Measurements from ENCODE around the gene TFPI2.

The TFPI2 gene

DNA sequence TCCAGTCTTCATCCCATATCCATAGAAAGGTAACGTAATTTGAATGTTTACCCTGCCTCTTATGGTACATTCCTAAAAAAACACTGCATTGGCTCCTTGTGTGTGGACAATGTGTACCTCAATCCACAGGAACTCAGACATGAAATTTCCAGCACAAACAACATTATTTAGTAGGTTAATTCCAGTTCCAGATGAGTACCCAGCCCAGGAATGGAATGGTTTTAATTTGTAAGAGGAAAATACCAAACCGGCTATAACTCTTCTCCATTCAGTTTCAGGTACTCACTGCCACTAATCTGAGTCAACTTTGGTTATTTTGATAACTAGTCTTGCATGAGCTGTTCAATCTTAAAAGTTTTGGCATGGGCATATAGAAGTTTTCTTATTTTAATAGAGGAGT, 39.0 kb downstream of the TFPI2 start:
- no peak for DNase-seq

DNA sequence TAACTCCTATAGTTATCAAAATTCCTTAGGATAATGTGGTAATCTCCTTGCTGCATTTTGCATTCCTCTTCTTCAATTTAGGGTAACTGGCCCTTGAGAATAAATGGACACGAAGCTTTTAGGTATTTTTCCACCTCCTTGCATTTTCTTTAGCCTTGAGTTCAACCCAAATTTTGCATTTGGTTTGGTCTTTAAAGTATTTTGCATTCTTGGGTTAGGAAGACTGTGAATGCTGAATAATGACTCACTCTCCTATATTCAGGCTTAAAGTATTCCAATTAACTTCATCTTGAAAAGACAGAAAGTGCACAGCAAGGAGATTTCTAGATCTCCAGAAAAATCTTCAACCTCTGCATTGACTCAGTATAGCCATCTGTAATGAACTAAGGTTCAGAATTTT, 47.3 kb downstream of the TFPI2 start:
- no peak for DNase-seq

DNA sequence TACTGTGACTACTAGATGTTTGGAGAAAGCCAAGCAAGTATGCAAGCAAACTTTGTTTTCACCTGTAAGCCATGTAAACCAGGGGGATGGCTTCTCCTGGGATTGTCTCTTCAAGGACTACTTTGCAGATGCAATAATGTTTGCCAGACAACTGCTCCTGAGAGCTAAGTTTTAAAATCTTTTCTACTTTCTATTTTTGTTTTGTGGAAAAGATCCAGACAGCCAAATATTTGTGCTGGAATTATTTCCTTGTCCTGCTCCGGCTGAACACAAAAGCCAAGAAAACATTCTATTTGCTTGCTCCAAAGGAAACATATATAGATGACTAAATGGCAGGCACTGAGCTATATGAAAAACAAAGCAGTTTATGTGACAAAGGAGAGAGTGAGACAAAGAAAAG, 51.6 kb downstream of the TFPI2 start:
- DNase-seq: no peak

DNA sequence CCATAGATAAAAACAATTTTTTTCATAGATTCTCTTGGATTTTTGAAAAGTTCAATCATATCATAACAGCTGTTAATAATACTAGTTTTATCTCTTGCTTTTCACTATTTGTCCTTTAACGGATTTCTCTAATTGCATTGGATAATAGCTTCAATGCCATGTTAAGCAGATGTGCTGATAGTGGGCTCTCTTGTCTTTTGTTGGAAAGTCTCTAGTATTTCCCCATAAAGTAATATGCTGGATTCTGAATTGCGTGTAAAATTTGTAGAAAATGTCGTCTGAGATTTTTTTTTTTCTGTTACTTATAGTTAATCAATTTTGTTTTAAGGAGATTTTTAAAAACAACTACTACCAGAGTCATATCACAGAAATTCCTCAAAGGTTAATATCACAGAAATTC, 53.3 kb downstream of the TFPI2 start:
- no peak for DNase-seq

DNA sequence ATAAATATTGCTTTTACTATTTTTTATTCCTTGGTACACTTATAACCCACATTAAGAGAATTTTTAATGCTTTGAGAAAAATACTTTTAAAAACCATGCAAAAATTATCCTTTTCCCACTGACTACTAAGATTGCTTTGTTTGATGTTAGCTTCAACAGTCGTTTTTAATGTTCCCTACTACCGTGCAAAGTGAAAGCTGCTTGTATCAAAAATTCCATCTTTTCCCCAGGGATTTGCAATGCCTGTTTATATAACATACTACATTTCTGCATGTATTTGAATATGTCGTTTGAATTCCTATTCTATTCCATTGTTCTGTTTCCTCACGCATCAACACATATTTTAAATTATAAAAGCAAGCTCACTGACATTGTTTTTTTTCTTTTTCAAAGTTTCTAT, 54.4 kb downstream of the TFPI2 start:
- DNase-seq: no peak

DNA sequence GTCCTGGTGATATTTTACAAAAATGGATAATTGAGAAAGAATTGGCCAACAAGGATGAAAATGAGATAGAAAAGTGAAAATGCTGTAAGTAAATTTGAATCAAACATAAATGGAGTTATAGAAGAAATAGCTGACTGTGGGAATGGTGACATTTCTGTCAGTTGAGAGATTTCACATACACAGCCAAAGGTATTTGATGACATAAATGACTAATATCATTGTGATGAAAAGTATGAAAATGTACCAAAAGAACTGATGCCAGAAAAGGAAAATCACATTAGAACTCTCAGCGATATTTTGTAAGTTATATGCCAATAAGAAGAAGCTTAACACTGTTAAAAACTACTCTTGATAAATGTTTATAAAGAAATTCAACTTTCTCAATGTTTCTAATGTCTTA, 54.9 kb downstream of the TFPI2 start:
- no peak for DNase-seq

Measured in NCI-H1092 treated with DMSO at 0.1 percent for 48 hours (cell line).